SK-N-SH treated with all-trans-retinoic acid at 6 μM for 48 hours (cell line): ENCODE measurements around the gene ALG12.

Source experiments
- ESRRG ChIP-seq: fragments of 250-450 bp; sonication (Bioruptor Pico); IDR thresholded peaks from 2 replicates; pipeline ENCODE4 v1.6.1; 2021; ENCODE audit warnings: mild to moderate bottlenecking
- GLIS3 ChIP-seq: fragments of 250-450 bp; sonication (Bioruptor Pico); IDR thresholded peaks from 2 replicates; pipeline ENCODE4 v1.5.0; 2020; ENCODE audit warnings: mild to moderate bottlenecking, moderate library complexity
- ISL1 ChIP-seq: fragments of 250-450 bp; sonication (Bioruptor Pico); IDR thresholded peaks from 2 replicates; pipeline ENCODE4 v2.1.2; 2022; ENCODE audit warnings: mild to moderate bottlenecking, moderate library complexity
- SNAI2 ChIP-seq: fragments of 250-450 bp; sonication (Bioruptor Pico); IDR thresholded peaks from 2 replicates; pipeline ENCODE4 v1.5.0; 2020; ENCODE audit warnings: mild to moderate bottlenecking, moderate library complexity
- ZNF70 ChIP-seq: fragments of 450-650 bp; formaldehyde crosslinking; IDR thresholded peaks from 2 replicates; pipeline ENCODE4 v1.5.0; 2020; ENCODE audit warnings: mild to moderate bottlenecking, moderate library complexity
- TF ChIP-seq, protein P1 (sequence below): fragments of 250-450 bp; sonication (Bioruptor Pico); IDR thresholded peaks from 2 replicates; pipeline ENCODE4 v1.5.1; 2020; ENCODE audit warnings: low read depth, mild to moderate bottlenecking, moderate library complexity
- TF ChIP-seq, protein P2 (sequence below): fragments of 250-450 bp; sonication (Bioruptor Pico); IDR thresholded peaks from 2 replicates; pipeline ENCODE4 v1.8.0; 2021; ENCODE audit warnings: low read depth, mild to moderate bottlenecking, moderate library complexity, borderline replicate concordance
- TF ChIP-seq, protein P3 (sequence below): fragments of 250-450 bp; sonication (Bioruptor Pico); IDR thresholded peaks from 2 replicates; pipeline ENCODE4 v1.8.0; 2020; ENCODE audit warnings: mild to moderate bottlenecking, moderate library complexity, borderline replicate concordance

DNA sequence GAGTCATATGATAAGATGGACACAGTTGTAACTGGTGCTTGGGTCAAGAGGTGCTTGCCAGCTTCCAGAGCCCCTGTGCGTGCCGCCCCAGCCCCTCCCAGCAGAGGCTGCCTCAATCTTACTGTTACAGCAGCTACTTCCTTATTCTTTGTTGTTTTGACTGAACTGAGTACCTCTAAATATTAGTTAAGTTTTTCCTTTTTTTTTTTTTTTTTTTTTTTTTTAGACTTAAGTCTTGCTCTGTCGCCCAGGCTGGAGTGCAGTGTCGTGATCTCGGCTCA is 55.8 kb downstream of the ALG12 start:
- TF ChIP-seq, protein P1, sequence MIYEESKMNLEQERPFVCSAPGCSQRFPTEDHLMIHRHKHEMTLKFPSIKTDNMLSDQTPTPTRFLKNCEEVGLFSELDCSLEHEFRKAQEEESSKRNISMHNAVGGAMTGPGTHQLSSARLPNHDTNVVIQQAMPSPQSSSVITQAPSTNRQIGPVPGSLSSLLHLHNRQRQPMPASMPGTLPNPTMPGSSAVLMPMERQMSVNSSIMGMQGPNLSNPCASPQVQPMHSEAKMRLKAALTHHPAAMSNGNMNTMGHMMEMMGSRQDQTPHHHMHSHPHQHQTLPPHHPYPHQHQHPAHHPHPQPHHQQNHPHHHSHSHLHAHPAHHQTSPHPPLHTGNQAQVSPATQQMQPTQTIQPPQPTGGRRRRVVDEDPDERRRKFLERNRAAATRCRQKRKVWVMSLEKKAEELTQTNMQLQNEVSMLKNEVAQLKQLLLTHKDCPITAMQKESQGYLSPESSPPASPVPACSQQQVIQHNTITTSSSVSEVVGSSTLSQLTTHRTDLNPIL: no peak
- TF ChIP-seq, protein P2, sequence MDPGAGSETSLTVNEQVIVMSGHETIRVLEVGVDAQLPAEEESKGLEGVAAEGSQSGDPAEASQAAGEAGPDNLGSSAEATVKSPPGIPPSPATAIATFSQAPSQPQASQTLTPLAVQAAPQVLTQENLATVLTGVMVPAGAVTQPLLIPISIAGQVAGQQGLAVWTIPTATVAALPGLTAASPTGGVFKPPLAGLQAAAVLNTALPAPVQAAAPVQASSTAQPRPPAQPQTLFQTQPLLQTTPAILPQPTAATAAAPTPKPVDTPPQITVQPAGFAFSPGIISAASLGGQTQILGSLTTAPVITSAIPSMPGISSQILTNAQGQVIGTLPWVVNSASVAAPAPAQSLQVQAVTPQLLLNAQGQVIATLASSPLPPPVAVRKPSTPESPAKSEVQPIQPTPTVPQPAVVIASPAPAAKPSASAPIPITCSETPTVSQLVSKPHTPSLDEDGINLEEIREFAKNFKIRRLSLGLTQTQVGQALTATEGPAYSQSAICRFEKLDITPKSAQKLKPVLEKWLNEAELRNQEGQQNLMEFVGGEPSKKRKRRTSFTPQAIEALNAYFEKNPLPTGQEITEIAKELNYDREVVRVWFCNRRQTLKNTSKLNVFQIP (CRISPR knock-in tag): no peak
- TF ChIP-seq SNAI2 (CRISPR knock-in tag): no peak
- no peak for TF ChIP-seq ESRRG (CRISPR knock-in tag)
- TF ChIP-seq ZNF70 (CRISPR knock-in tag): no peak
- TF ChIP-seq GLIS3: no peak
- TF ChIP-seq, protein P3, sequence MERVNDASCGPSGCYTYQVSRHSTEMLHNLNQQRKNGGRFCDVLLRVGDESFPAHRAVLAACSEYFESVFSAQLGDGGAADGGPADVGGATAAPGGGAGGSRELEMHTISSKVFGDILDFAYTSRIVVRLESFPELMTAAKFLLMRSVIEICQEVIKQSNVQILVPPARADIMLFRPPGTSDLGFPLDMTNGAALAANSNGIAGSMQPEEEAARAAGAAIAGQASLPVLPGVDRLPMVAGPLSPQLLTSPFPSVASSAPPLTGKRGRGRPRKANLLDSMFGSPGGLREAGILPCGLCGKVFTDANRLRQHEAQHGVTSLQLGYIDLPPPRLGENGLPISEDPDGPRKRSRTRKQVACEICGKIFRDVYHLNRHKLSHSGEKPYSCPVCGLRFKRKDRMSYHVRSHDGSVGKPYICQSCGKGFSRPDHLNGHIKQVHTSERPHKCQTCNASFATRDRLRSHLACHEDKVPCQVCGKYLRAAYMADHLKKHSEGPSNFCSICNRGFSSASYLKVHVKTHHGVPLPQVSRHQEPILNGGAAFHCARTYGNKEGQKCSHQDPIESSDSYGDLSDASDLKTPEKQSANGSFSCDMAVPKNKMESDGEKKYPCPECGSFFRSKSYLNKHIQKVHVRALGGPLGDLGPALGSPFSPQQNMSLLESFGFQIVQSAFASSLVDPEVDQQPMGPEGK (CRISPR knock-in tag): no peak
- no peak for TF ChIP-seq ISL1 (CRISPR knock-in tag)
